ENCODE measurements around the gene GDPD5.

Gene GDPD5

DNA sequence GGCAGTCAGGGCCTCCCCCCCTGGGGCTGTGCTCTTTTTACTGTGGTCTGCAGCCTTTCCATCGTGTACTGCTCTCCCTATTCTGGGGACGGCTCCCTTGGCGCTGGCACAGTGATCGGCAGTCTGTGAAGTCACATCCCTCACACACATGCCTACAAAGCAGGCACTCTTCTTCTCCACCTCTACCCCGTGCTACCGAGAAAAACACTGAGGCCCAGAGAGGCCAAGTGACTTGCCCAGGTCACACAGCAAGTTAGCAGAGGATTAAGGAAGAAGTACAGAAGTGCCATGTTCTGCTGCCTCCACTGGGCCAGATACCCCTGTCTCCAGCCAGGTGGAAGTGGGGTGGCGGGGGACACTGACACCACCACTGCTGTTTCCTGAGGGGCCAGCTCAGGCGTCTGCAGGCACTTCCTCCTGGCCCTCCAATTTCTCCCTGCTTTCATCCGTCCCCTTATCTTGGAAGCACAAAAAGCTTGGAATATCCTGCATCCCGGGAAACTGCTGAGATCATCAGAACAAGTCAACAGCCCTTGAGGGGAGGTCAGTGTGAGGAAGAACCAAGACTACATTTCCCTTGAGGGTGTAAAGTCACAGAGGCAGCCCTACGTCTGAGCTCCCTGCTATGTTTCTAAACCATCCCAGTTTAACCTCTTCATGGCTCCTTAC lies 62.5 kb downstream of the GDPD5 start:
- Histone ChIP-seq H4K20me1 (ENCODE audit: control insufficient read depth, insufficient read depth, low read depth, low read length) (no peaks in the 10 kb centered on the region), H3K36me3 (ENCODE audit: control insufficient read depth, low read length) (no peaks in the 10 kb centered on the region), H3F3A (ENCODE audit: control insufficient read depth, insufficient read depth) (no peaks in the 10 kb centered on the region), H3K27ac (ENCODE audit: low read depth, low read length) (no peak overlapping the region), H3K9me2 (replicated peaks; ENCODE audit: control insufficient read depth, low read length) (no peaks in the 10 kb centered on the region), H3K9me3 (ENCODE audit: control insufficient read depth, insufficient read depth, low read length) (no peaks in the 10 kb centered on the region), H3K79me2 (ENCODE audit: control insufficient read depth, low read length) (no peaks in the 10 kb centered on the region), H3K4me2 (ENCODE audit: low read length) (no peak overlapping the region), H3K4me1 (ENCODE audit: control insufficient read depth, low read length) (no peaks in the 10 kb centered on the region), H3K27me3 (ENCODE audit: control insufficient read depth, low read length) (no peaks in the 10 kb centered on the region), H3K4me3 (ENCODE audit: low read length) (no peak overlapping the region)
- TF ChIP-seq EZH2phosphoT487 (IDR thresholded peaks at IDR 0.05; ENCODE audit: borderline replicate concordance, low read length) = no peak
- TF ChIP-seq, protein P1, sequence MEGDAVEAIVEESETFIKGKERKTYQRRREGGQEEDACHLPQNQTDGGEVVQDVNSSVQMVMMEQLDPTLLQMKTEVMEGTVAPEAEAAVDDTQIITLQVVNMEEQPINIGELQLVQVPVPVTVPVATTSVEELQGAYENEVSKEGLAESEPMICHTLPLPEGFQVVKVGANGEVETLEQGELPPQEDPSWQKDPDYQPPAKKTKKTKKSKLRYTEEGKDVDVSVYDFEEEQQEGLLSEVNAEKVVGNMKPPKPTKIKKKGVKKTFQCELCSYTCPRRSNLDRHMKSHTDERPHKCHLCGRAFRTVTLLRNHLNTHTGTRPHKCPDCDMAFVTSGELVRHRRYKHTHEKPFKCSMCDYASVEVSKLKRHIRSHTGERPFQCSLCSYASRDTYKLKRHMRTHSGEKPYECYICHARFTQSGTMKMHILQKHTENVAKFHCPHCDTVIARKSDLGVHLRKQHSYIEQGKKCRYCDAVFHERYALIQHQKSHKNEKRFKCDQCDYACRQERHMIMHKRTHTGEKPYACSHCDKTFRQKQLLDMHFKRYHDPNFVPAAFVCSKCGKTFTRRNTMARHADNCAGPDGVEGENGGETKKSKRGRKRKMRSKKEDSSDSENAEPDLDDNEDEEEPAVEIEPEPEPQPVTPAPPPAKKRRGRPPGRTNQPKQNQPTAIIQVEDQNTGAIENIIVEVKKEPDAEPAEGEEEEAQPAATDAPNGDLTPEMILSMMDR (IDR thresholded peaks at IDR 0.05; ENCODE audit: low read depth, low read length, poor library complexity, severe bottlenecking) = no peak

DNA sequence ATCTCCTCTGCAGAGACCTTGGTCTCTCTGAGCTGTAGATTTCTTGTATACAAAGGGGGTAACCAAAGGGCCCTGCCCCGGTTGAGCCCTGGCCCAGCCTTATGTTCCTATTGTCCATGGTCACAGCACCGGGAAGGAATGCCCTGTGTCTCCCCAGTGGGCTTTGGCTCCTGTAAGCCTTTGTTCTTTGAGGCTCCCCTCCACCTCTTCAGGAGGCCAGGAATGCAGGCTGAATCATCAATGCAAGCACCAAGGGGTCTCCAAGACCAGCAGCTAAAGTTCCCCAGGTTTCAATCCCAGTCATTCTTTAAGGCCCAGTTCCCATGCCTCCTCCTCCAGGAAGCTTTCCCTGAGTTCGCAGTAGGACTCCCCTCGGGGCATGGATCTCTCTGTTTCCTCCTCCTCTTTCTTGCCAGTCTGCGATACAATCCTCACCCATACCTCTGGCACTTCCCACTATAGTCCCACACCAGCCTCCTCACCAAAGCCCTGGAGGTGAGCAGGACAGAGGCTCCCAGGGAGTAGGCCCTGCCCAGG lies 63.6 kb downstream of the GDPD5 start:
- Histone ChIP-seq H3K27ac (ENCODE audit: low read depth, low read length) (no peak overlapping the region), H3K9me2 (replicated peaks; ENCODE audit: control insufficient read depth, low read length) (no peaks in the 10 kb centered on the region), H3K36me3 (ENCODE audit: control insufficient read depth, low read length) (no peaks in the 10 kb centered on the region), H3K4me2 (ENCODE audit: low read length) (no peak overlapping the region), H3K27me3 (ENCODE audit: control insufficient read depth, low read length) (no peaks in the 10 kb centered on the region), H4K20me1 (ENCODE audit: control insufficient read depth, insufficient read depth, low read depth, low read length) (no peaks in the 10 kb centered on the region), H3K4me3 (ENCODE audit: low read length) (no peak overlapping the region), H3K79me2 (ENCODE audit: control insufficient read depth, low read length) (no peaks in the 10 kb centered on the region), H3K4me1 (ENCODE audit: control insufficient read depth, low read length) (no peaks in the 10 kb centered on the region), H3K9me3 (ENCODE audit: control insufficient read depth, insufficient read depth, low read length) (no peaks in the 10 kb centered on the region), H3F3A (ENCODE audit: control insufficient read depth, insufficient read depth) (no peaks in the 10 kb centered on the region)
- TF ChIP-seq EZH2phosphoT487 (IDR thresholded peaks at IDR 0.05; ENCODE audit: borderline replicate concordance, low read length) = no peak
- TF ChIP-seq, protein P1 (IDR thresholded peaks at IDR 0.05; ENCODE audit: low read depth, low read length, poor library complexity, severe bottlenecking) = no peak

DNA sequence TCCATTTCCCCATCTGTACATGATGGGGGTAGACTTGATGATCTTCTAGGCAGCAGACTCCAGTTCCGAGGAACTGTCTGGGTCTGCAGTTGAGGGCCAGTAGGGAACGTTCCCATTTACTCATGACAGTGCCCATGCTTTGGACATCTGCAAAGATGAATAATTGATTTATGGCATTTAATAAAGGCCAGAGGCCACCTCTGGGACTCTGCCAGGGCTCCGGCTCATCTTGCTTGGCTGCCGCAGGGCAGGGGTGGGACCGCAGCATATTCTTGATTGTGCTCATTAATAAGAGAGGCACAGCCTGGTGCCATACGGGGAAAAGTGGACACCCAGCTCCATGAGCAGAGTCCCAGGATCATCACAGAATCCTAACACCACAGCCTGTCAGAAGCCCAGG lies 64.6 kb downstream of the GDPD5 start:
- H3K27me3 ChIP-seq (ENCODE audit: control insufficient read depth, low read length) = no peaks in the 10 kb centered on the region
- no peak overlapping the region for H3K4me3 ChIP-seq (ENCODE audit: low read length)
- no peaks in the 10 kb centered on the region for H3K9me3 ChIP-seq (ENCODE audit: control insufficient read depth, insufficient read depth, low read length)
- TF ChIP-seq EZH2phosphoT487 (IDR thresholded peaks at IDR 0.05; ENCODE audit: borderline replicate concordance, low read length) = no peak
- TF ChIP-seq, protein P1 (IDR thresholded peaks at IDR 0.05; ENCODE audit: low read depth, low read length, poor library complexity, severe bottlenecking) = no peak
- no peak overlapping the region for H3K4me2 ChIP-seq (ENCODE audit: low read length)
- H3F3A ChIP-seq (ENCODE audit: control insufficient read depth, insufficient read depth) = no peaks in the 10 kb centered on the region
- no peak overlapping the region for H3K27ac ChIP-seq (ENCODE audit: low read depth, low read length)
- no peaks in the 10 kb centered on the region for H4K20me1 ChIP-seq (ENCODE audit: control insufficient read depth, insufficient read depth, low read depth, low read length)
- no peaks in the 10 kb centered on the region for H3K9me2 ChIP-seq (replicated peaks; ENCODE audit: control insufficient read depth, low read length)
- no peaks in the 10 kb centered on the region for H3K4me1 ChIP-seq (ENCODE audit: control insufficient read depth, low read length)
- H3K79me2 ChIP-seq (ENCODE audit: control insufficient read depth, low read length) = no peaks in the 10 kb centered on the region
- H3K36me3 ChIP-seq (ENCODE audit: control insufficient read depth, low read length) = no peaks in the 10 kb centered on the region

All from DOHH2 (cell line).